ENCODE data around the gene RTP3.

DNA sequence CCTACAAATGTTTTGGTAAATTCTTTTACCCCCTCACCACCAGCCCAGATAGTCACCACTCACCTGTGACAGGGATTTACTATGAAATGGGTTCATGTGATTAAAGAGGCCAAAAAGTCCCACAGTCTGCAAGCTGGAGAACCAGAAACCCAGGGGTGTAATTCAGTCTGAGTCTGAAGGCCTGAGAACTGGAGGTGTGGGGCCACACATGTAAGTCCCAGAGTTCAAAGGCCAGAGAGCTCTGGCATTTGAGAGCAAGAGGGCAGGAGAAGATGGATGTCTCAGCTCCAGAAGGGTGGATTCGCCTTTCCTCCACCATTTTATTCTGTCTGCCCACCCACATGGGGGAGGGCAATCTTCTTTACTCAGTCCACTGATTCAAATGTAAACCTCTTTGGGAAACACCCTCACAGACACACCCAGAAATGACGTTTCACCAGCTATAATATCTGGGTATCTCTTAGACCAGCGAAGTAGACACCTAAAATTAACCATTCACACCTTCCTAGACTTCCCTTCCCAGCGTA lies 11.9 kb downstream of the RTP3 start:
- TF ChIP-seq, protein P1, sequence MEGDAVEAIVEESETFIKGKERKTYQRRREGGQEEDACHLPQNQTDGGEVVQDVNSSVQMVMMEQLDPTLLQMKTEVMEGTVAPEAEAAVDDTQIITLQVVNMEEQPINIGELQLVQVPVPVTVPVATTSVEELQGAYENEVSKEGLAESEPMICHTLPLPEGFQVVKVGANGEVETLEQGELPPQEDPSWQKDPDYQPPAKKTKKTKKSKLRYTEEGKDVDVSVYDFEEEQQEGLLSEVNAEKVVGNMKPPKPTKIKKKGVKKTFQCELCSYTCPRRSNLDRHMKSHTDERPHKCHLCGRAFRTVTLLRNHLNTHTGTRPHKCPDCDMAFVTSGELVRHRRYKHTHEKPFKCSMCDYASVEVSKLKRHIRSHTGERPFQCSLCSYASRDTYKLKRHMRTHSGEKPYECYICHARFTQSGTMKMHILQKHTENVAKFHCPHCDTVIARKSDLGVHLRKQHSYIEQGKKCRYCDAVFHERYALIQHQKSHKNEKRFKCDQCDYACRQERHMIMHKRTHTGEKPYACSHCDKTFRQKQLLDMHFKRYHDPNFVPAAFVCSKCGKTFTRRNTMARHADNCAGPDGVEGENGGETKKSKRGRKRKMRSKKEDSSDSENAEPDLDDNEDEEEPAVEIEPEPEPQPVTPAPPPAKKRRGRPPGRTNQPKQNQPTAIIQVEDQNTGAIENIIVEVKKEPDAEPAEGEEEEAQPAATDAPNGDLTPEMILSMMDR (conservative IDR thresholded peaks at IDR 0.05; ENCODE audit: low read depth, low read length) = no peak
- TF ChIP-seq RFX5 (IDR thresholded peaks at IDR 0.05; ENCODE audit: low read depth, low read length) = no peak
- TF ChIP-seq, protein P2, sequence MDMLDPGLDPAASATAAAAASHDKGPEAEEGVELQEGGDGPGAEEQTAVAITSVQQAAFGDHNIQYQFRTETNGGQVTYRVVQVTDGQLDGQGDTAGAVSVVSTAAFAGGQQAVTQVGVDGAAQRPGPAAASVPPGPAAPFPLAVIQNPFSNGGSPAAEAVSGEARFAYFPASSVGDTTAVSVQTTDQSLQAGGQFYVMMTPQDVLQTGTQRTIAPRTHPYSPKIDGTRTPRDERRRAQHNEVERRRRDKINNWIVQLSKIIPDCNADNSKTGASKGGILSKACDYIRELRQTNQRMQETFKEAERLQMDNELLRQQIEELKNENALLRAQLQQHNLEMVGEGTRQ (IDR thresholded peaks at IDR 0.05; ENCODE audit: low read depth, low read length) = no peak
- TF ChIP-seq POLR2A (IDR thresholded peaks at IDR 0.05; ENCODE audit: low read depth, low read length) = no peak
- no peak for TF ChIP-seq CEBPB (IDR thresholded peaks at IDR 0.05; ENCODE audit: low read depth, low read length)
- TF ChIP-seq RAD21 (IDR thresholded peaks at IDR 0.05; ENCODE audit: low read length) = no peak
- TF ChIP-seq MAZ (IDR thresholded peaks at IDR 0.05; ENCODE audit: borderline replicate concordance, low read depth, low read length) = no peak
- TF ChIP-seq, protein P3, sequence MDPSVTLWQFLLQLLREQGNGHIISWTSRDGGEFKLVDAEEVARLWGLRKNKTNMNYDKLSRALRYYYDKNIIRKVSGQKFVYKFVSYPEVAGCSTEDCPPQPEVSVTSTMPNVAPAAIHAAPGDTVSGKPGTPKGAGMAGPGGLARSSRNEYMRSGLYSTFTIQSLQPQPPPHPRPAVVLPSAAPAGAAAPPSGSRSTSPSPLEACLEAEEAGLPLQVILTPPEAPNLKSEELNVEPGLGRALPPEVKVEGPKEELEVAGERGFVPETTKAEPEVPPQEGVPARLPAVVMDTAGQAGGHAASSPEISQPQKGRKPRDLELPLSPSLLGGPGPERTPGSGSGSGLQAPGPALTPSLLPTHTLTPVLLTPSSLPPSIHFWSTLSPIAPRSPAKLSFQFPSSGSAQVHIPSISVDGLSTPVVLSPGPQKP (IDR thresholded peaks at IDR 0.05; ENCODE audit: borderline replicate concordance, low read depth, low read length) = no peak
- TF ChIP-seq FOS (IDR thresholded peaks at IDR 0.05; ENCODE audit: low read depth, low read length) = no peak
- no peak for TF ChIP-seq RCOR1 (IDR thresholded peaks at IDR 0.05; ENCODE audit: insufficient replicate concordance, low read length)
- TF ChIP-seq MAFK (IDR thresholded peaks at IDR 0.05; ENCODE audit: low read depth, low read length) = no peak
- TF ChIP-seq CHD1 (IDR thresholded peaks at IDR 0.05; ENCODE audit: low read depth, low read length) = no peak
- no peak for TF ChIP-seq MXI1 (IDR thresholded peaks at IDR 0.05; ENCODE audit: borderline replicate concordance, low read depth, low read length)
- no peak for TF ChIP-seq SMC3 (IDR thresholded peaks at IDR 0.05; ENCODE audit: low read depth, low read length)

Measured in IMR-90 (cell line).